Kidney (tissue), 14 donors: Measurements from ENCODE around the gene SBK2. TPM values are rescaled to one million over a fixed set of nuclear protein-coding genes. Genes with fewer than 3 reads are reported as not detected.
A peak's percentile ranks its signal among the peaks of the same experiment; 100 is the strongest.
"Not testable (repeated sequence)": the region's sequence is repeated elsewhere in the genome, so short reads cannot be mapped to it uniquely, and the experiment has no call there.

ENCODE experiments used
- DNase-seq, 5 donors: peaks; one replicate each; pipeline ENCODE4 v3.0.0-alpha.2; 2013 to 2020
- FAIRE-seq: peaks from 2 replicates; lab custom pipeline; 2012; peaks lifted over from hg19 to GRCh38; lab: Jason Lieb, UNC
- H3K27ac ChIP-seq, 2 donors: one replicate each; pipeline ENCODE4 v1.7.0; 2013; ENCODE audit warnings: low read depth in 2 of 2, low read length in 2 of 2, inconsistent platforms in 1 of 2
- H3K27me3 ChIP-seq: one replicate; pipeline ENCODE4 v1.7.1; 2013; ENCODE audit warnings: low read length, inconsistent platforms; ENCODE audit not compliant: control insufficient read depth, insufficient read depth
- H3K36me3 ChIP-seq, 3 donors: one replicate each; pipeline versions ENCODE4 v1.7.0 to v1.7.1; 2013; ENCODE audit warnings: low read length in 3 of 3, control low read depth in 1 of 3, inconsistent platforms in 1 of 3; ENCODE audit not compliant: insufficient read depth in 3 of 3, control insufficient read depth in 2 of 3
- H3K4me1 ChIP-seq, 3 donors: one replicate each; pipeline versions ENCODE4 v1.7.0 to v1.7.1; 2013; ENCODE audit warnings: low read length in 3 of 3, inconsistent platforms in 1 of 3, low read depth in 1 of 3; ENCODE audit not compliant: control insufficient read depth in 2 of 3, insufficient read depth in 2 of 3
- H3K4me3 ChIP-seq, 3 donors: one replicate each; pipeline versions ENCODE4 v1.7.0 to v1.8.1; 2013; ENCODE audit warnings: low read length in 3 of 3, control low read depth in 1 of 3, inconsistent platforms in 1 of 3
- H3K9ac ChIP-seq, 3 donors: one replicate each; pipeline versions ENCODE4 v1.7.0 to v1.7.1; 2013; ENCODE audit warnings: low read length in 3 of 3, control low read depth in 1 of 3, inconsistent platforms in 1 of 3
- H3K9me3 ChIP-seq, 3 donors: one replicate each; pipeline versions ENCODE4 v1.7.0 to v1.7.1; 2013; ENCODE audit warnings: low read length in 3 of 3, control low read depth in 1 of 3, inconsistent platforms in 1 of 3; ENCODE audit not compliant: control insufficient read depth in 2 of 3, insufficient read depth in 1 of 3
- intact Hi-C: fragments of 100-400 bp; cut with DNase I; formaldehyde crosslinking; loops from one replicate; pipeline ENCODE4 v1.11.1; 2022
- polyA plus RNA-seq: library from polyadenylated mRNA; stranded (reverse); fragments of 350-450 nt; fragmentation: Illumina TruSeq; extraction: RNeasy Lipid Tissue Mini Kit (QIAGEN cat#74804); gene quantifications from one replicate; pipeline ENCODE4 v1.2.3, GENCODE V29; 2014; ENCODE audit warnings: low read depth, low replicate concordance; ENCODE audit not compliant: insufficient read depth
- total RNA-seq: library from RNA; stranded (reverse); fragmentation: NEBNext Ultra II Directional; extraction: Animal tissue kit (Norgen Biotek cat#: 25700); gene quantifications from one replicate; pipeline ENCODE4 v1.2.1, GENCODE V29; 2021
- TF ChIP-seq, protein P1 (sequence below): IDR thresholded peaks from 3 replicates; pipeline ENCODE4 v1.5.1; 2012; ENCODE audit warnings: mild to moderate bottlenecking, moderate library complexity, borderline replicate concordance; ENCODE audit not compliant: insufficient read depth; ENCODE audit errors: extremely low read depth
- donor health status: control.
- donor health status: control.
- donor health status: control.
- donor health status: control.
- donor health status: control.
- donor health status: DM: yes; HTN: yes; CAD: no.
- donor health status: Normal renal cell carcinoma (clear cell type).

Gene SBK2
- total and polyA plus RNA-seq, 2 donors from 2014 or later = not detected

DNA sequence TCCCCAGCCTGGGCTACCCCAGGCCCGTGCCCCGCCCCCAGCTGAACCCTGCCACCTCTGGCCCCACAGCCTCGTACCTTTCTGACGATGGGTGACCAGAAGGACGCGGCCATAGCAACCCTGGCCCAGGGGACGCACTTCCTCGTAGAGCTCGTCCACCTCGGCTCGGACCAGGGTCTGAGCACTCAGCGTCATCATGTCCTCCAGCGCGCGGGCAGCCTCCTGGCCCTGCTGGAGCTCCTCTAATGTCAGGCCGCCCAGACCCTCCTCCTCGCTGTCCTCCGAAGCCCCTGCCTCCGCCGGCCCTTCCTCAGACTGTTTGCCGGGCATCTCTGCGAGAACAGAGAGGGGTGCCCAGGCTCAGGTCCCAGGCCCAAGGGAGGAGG is 975 bp downstream of the SBK2 start:
- no peak overlapping the region for H3K9ac ChIP-seq
- no peaks in the 10 kb centered on the region for H3K36me3 ChIP-seq
- H3K27me3 ChIP-seq = no peaks in the 10 kb centered on the region
- FAIRE-seq = no peak
- intact Hi-C loops = no loop called here
- H3K9me3 ChIP-seq = no peaks in the 10 kb centered on the region
- DNase-seq = peak in 2 of 5 donors; percentile 27 to 31
- H3K4me1 ChIP-seq = no peaks in the 10 kb centered on the region
- TF ChIP-seq, protein P1, sequence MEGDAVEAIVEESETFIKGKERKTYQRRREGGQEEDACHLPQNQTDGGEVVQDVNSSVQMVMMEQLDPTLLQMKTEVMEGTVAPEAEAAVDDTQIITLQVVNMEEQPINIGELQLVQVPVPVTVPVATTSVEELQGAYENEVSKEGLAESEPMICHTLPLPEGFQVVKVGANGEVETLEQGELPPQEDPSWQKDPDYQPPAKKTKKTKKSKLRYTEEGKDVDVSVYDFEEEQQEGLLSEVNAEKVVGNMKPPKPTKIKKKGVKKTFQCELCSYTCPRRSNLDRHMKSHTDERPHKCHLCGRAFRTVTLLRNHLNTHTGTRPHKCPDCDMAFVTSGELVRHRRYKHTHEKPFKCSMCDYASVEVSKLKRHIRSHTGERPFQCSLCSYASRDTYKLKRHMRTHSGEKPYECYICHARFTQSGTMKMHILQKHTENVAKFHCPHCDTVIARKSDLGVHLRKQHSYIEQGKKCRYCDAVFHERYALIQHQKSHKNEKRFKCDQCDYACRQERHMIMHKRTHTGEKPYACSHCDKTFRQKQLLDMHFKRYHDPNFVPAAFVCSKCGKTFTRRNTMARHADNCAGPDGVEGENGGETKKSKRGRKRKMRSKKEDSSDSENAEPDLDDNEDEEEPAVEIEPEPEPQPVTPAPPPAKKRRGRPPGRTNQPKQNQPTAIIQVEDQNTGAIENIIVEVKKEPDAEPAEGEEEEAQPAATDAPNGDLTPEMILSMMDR = no peak
- H3K4me3 ChIP-seq = no peak overlapping the region
- no peak overlapping the region for H3K27ac ChIP-seq

DNA sequence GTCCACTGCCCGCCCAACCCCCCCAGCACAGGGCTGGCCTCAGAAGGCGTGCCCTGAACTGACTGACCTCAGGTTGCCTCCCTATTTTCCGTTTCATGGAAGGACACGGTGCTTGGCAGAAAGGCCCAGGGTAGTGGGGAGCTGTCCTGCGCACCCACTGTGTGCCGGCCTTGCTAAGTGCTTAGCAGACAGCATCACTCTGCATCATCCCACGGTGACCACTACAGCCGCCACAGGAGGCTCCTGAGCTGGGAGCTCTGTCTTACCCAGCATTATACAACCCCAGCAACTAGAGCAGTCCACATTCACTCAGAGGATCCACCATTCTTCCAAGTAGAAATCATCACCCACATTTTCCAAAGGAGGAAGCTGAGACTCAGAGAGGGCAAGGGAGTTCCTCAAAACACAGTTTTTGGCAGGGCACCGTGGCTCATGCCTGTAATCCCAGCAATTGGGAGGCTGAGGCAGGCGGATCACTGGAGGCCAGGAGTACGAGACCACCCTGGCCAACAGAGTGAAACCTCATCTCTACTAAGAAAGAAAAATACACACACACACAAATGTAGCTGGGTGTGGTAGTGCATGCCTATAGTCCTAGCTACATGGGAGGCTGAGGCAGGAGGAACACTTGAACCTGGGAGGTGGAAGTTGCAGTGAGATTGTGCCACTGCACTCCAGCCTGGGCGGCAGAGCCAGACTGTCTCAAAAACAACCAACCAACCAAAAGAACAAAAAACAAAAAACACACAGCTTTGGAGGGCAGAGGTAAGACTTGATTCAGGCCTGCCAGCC is 1.6 kb downstream of the SBK2 start:
- Histone ChIP-seq H3K4me3 (no peak overlapping the region), H3K9ac (no peak overlapping the region), H3K4me1 (no peaks in the 10 kb centered on the region), H3K27ac (no peak overlapping the region), H3K9me3 (no peaks in the 10 kb centered on the region), H3K27me3 (no peaks in the 10 kb centered on the region), H3K36me3 (no peaks in the 10 kb centered on the region)
- intact Hi-C loops = no loop called here
- TF ChIP-seq, protein P1 = no peak
- FAIRE-seq = no peak
- DNase-seq = no peak

- H3K9me3 ChIP-seq, FAIRE-seq, H3K4me1 ChIP-seq, H3K36me3 ChIP-seq, H3K4me3 ChIP-seq, H3K27ac ChIP-seq, intact Hi-C loops, DNase-seq, H3K27me3 ChIP-seq, H3K9ac ChIP-seq: not testable (repeated sequence)
Measured at GRCh38 chr19:55534280-55534679, 2.7 kb downstream of the SBK2 start.

DNA sequence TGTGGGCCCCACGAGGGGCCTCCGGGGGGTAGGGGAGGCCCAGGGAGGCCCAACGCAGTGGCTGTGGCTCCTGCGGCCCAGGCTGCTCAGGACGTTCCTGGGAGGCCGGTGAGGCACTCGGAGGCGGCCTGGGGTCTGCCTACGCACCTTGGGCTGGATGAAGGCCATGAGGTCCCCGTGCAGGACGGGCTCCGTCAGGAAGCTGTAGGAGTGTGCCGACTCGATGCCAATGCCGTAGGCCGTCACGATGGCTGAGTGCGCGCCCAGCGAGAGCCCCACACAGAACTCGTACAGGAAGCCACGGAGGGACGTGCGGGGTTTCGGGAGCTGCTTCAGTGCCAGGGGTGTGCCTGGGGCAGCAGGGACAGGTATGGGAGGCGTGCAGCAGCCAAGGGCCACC is 5.9 kb downstream of the SBK2 start:
- no peak overlapping the region for H3K27ac ChIP-seq
- peaks cover 0 to 4% (median 0%) of the 10 kb centered on the region in 3 donors for H3K36me3 ChIP-seq
- TF ChIP-seq, protein P1 = no peak
- peaks cover 0 to 8% (median 3%) of the 10 kb centered on the region in 3 donors for H3K4me1 ChIP-seq
- H3K4me3 ChIP-seq = no peak overlapping the region
- FAIRE-seq (no peak), DNase-seq (no peak)
- no peaks in the 10 kb centered on the region for H3K27me3 ChIP-seq
- H3K9ac ChIP-seq = no peak overlapping the region
- intact Hi-C loops = no loop called here
- H3K9me3 ChIP-seq = peaks cover 0 to 6% (median 0%) of the 10 kb centered on the region in 3 donors
